ENCODE data around the gene CREBBP.

The CREBBP gene

GRCh38 chr16:3736116-3736515, 144.4 kb downstream of the CREBBP start:
- DNase-seq (ENCODE audit: low spot score): no peak

- no peak for DNase-seq (ENCODE audit: low spot score)
Measured at GRCh38 chr16:3735541-3735940, 145.0 kb downstream of the CREBBP start.

- DNase-seq (ENCODE audit: low spot score): no peak
Measured at GRCh38 chr16:3734758-3735221, 145.7 kb downstream of the CREBBP start.

- DNase-seq (ENCODE audit: low spot score): no peak
Measured at GRCh38 chr16:3734084-3734757, 146.3 kb downstream of the CREBBP start.

GRCh38 chr16:3732171-3732570, 148.3 kb downstream of the CREBBP start:
- no peak for DNase-seq (ENCODE audit: low spot score)

- DNase-seq (ENCODE audit: low spot score): no peak
Measured at GRCh38 chr16:3731126-3731935, 149.2 kb downstream of the CREBBP start.

GRCh38 chr16:3730161-3731125, 150.1 kb downstream of the CREBBP start:
- DNase-seq (ENCODE audit: low spot score): no peak

- DNase-seq (ENCODE audit: low spot score): no peak
Measured at GRCh38 chr16:3729161-3730112, 151.1 kb downstream of the CREBBP start.

- no peak for DNase-seq (ENCODE audit: low spot score)
Measured at GRCh38 chr16:3728424-3729160, 151.9 kb downstream of the CREBBP start.

- DNase-seq (ENCODE audit: low spot score): no peak
Measured at GRCh38 chr16:3727806-3728381, 152.6 kb downstream of the CREBBP start.

- DNase-seq (ENCODE audit: low spot score): no peak
Measured at GRCh38 chr16:3726021-3726687, 154.4 kb downstream of the CREBBP start.

GRCh38 chr16:3725276-3725675, 155.2 kb downstream of the CREBBP start:
- no peak for DNase-seq (ENCODE audit: low spot score)

GRCh38 chr16:3722508-3722907, 158.0 kb downstream of the CREBBP start:
- no peak for DNase-seq (ENCODE audit: low spot score)

GRCh38 chr16:3720418-3720817, 160.1 kb downstream of the CREBBP start:
- DNase-seq (ENCODE audit: low spot score): no peak

- DNase-seq (ENCODE audit: low spot score): no peak
Measured at GRCh38 chr16:3718628-3719027, 161.9 kb downstream of the CREBBP start.

- DNase-seq (ENCODE audit: low spot score): no peak
Measured at GRCh38 chr16:3718019-3718391, 162.5 kb downstream of the CREBBP start.

GRCh38 chr16:3717235-3718018, 163.1 kb downstream of the CREBBP start, which contains the start of gene TRAP1:
Gene TRAP1, minus strand, starts transcription at chr16:3717524. Its CDS starts 16 bp downstream, at chr16:3717508.
- DNase-seq (ENCODE audit: low spot score): peak; percentile 84

- peak; percentile 21 for DNase-seq (ENCODE audit: low spot score)
Measured at GRCh38 chr16:3716831-3717234, 163.7 kb downstream of the CREBBP start.

Data from SK-N-DZ (cell line).